GM12878 (cell line): Measurements from ENCODE around the gene CD38. TPM values are rescaled to one million over a fixed set of nuclear protein-coding genes. Genes with fewer than 3 reads are reported as not detected.
A peak's percentile ranks its signal among the peaks of the same experiment; 100 is the strongest.

Experiments used
- ASH2L ChIP-seq: fragments of 300-600, 200-600 bp; sonication (generic); IDR thresholded peaks from 2 replicates; pipeline ENCODE4 v1.6.1; 2017; ENCODE audit warnings: low read depth, mild to moderate bottlenecking, borderline replicate concordance
- EGR1 ChIP-seq, 2 experiments: IDR thresholded peaks; 1 replicate in 1 of 2; 2 replicates in 1 of 2; pipeline ENCODE4 v1.6.1; 2011 to 2012; ENCODE audit warnings: low read depth in 2 of 2, low read length in 2 of 2, borderline replicate concordance in 1 of 2, mild to moderate bottlenecking in 1 of 2, moderate library complexity in 1 of 2
- EZH2 ChIP-seq: IDR thresholded peaks from 2 replicates; pipeline ENCODE4 v1.6.1; 2012; ENCODE audit warnings: low read depth, mild to moderate bottlenecking, control low read depth, inconsistent platforms, low read length, borderline replicate concordance; ENCODE audit not compliant: control insufficient read depth
- FOS ChIP-seq: IDR thresholded peaks from 3 replicates; pipeline ENCODE4 v1.6.1; 2011; ENCODE audit warnings: borderline replicate concordance; ENCODE audit not compliant: insufficient read length; ENCODE audit errors: extremely low read depth
- HCFC1 ChIP-seq: fragments of 150-350 bp; IDR thresholded peaks from 2 replicates; pipeline ENCODE4 v1.6.1; 2014; ENCODE audit warnings: low read length
- MTA3 ChIP-seq: IDR thresholded peaks from 2 replicates; pipeline ENCODE4 v1.6.1; 2012; ENCODE audit warnings: low read length, inconsistent platforms, borderline replicate concordance
- MXI1 ChIP-seq: fragments of 150-350 bp; IDR thresholded peaks from 2 replicates; pipeline ENCODE4 v1.6.1; 2011; ENCODE audit warnings: low read depth, mild to moderate bottlenecking, inconsistent platforms, low read length, improper control_type of control experiment
- PAX8 ChIP-seq: fragments of 450-650 bp; IDR thresholded peaks from 2 replicates; pipeline ENCODE4 v1.6.1; 2017; ENCODE audit warnings: mild to moderate bottlenecking, moderate library complexity
- RAD51 ChIP-seq: fragments of 450-650 bp; IDR thresholded peaks from 2 replicates; pipeline ENCODE4 v1.6.1; 2016; ENCODE audit warnings: moderate library complexity, mild to moderate bottlenecking, inconsistent platforms
- RBBP5 ChIP-seq: fragments of 200-600 bp; sonication (generic); conservative IDR thresholded peaks from 2 replicates; pipeline ENCODE4 v1.6.1; 2016
- RUNX3 ChIP-seq: IDR thresholded peaks from 2 replicates; pipeline ENCODE4 v1.6.1; 2012; ENCODE audit warnings: low read length, inconsistent platforms
- SMARCA5 ChIP-seq: fragments of 450-650 bp; IDR thresholded peaks from 2 replicates; pipeline ENCODE4 v1.6.1; 2017; ENCODE audit warnings: mild to moderate bottlenecking
- TCF12 ChIP-seq: IDR thresholded peaks from 2 replicates; pipeline ENCODE4 v1.6.1; 2011; ENCODE audit warnings: low read depth, mild to moderate bottlenecking, low read length
- TCF3 ChIP-seq: IDR thresholded peaks from 2 replicates; pipeline ENCODE4 v1.6.1; 2012; ENCODE audit warnings: low read depth, mild to moderate bottlenecking, low read length, borderline replicate concordance; ENCODE audit not compliant: insufficient read depth
- ZBED1 ChIP-seq: IDR thresholded peaks from 2 replicates; pipeline ENCODE4 v1.6.1; 2016; ENCODE audit warnings: borderline replicate concordance
- ZZZ3 ChIP-seq: IDR thresholded peaks from 2 replicates; pipeline ENCODE4 v1.6.1; 2011; ENCODE audit warnings: low read depth; ENCODE audit not compliant: control insufficient read depth, insufficient read length
- polyA plus RNA-seq, 11 experiments: library from polyadenylated mRNA; depleted of rRNA in 4 of 11; unstranded in 6 of 11; stranded (reverse) in 5 of 11; fragments of >200 nt; fragmentation: Nextera tagmentation in 4 of 11; fragmentation: Illumina TruSeq in 1 of 11; extraction: Ambion mirVana in 4 of 11; extraction: Trizol in 1 of 11; gene quantifications; 1 replicate in 1 of 11; 2 replicates in 10 of 11; pipeline versions ENCODE4 v1.2.1 to v1.2.3, GENCODE V29; 2011 to 2016; ENCODE audit warnings: inconsistent platforms in 2 of 11, missing spikeins in 2 of 11, low read depth in 1 of 11
- total RNA-seq, 4 experiments: library from RNA; depleted of rRNA in 3 of 4; stranded (reverse); fragments of >200 nt in 3 of 4; fragmentation: Illumina TruSeq in 1 of 4; extraction: Trizol in 1 of 4; gene quantifications; 2 replicates each; pipeline versions ENCODE4 v1.2.1 to v1.2.3, GENCODE V29; 2013 to 2021
- TF ChIP-seq, protein P1 (sequence below): fragments of 450-650 bp; IDR thresholded peaks from 2 replicates; pipeline ENCODE4 v1.6.1; 2016; ENCODE audit warnings: mild to moderate bottlenecking
- TF ChIP-seq, protein P2 (sequence below): fragments of 450-650 bp; IDR thresholded peaks from 2 replicates; pipeline ENCODE4 v1.6.1; 2017; ENCODE audit warnings: antibody characterized with exemption, mild to moderate bottlenecking, moderate library complexity
- TF ChIP-seq, protein P3 (sequence below): fragments of 450-650 bp; IDR thresholded peaks from 2 replicates; pipeline ENCODE4 v1.6.1; 2016; ENCODE audit warnings: mild to moderate bottlenecking, moderate library complexity, borderline replicate concordance
- TF ChIP-seq, protein P4 (sequence below): fragments of 450-650 bp; conservative IDR thresholded peaks from 2 replicates; pipeline ENCODE4 v1.6.1; 2017; ENCODE audit warnings: mild to moderate bottlenecking, moderate library complexity
- TF ChIP-seq, protein P5 (sequence below): IDR thresholded peaks from 2 replicates; pipeline ENCODE4 v1.6.1; 2011; ENCODE audit warnings: low read depth, mild to moderate bottlenecking, low read length, moderate library complexity, borderline replicate concordance; ENCODE audit errors: extremely low read depth

CD38 gene
- total and polyA plus RNA-seq, 10 of the 15 experiments (the other 5 are each of a cell fraction or from before 2014, with no cell fraction given) = 3.5 to 39.8 (median 12.7) TPM

DNA sequence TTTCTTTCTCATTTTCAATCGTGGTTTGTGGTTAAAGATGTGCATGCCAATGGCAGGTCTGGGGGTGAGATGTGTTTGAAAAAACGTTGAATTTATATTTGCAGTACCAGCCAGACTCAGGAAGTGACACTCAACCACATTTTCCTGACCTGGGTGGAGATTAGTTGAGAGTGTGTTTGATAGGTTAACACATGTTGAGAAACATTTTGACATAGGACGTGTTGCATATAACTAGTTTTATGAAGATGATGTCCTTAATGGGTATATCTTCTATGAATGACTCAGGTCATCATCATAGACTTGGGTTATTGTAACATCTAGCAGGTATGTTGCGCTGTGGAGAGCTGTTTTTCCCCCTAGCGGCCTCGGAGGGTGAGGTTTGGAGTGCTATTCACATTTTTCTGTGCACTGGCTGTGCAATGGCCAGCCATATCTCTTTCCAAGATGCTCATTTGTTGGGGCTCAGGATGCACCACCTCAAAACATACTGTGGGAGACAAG is 21.7 kb upstream of the CD38 start (continued):
- TF ChIP-seq, protein P1, sequence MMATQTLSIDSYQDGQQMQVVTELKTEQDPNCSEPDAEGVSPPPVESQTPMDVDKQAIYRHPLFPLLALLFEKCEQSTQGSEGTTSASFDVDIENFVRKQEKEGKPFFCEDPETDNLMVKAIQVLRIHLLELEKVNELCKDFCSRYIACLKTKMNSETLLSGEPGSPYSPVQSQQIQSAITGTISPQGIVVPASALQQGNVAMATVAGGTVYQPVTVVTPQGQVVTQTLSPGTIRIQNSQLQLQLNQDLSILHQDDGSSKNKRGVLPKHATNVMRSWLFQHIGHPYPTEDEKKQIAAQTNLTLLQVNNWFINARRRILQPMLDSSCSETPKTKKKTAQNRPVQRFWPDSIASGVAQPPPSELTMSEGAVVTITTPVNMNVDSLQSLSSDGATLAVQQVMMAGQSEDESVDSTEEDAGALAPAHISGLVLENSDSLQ = no peak
- TF ChIP-seq TCF3 (no peak), MTA3 (no peak), RUNX3 (peak; percentile 88), RBBP5 (no peak), ZBED1 (no peak), ZZZ3 (no peak), EZH2 (no peak), PAX8 (no peak), FOS (no peak), MXI1 (no peak), EGR1 (IDR thresholded peaks at IDR 0.05; ENCODE audit: borderline replicate concordance in 1 of 2, low read depth in 2 of 2, low read length in 2 of 2) (no peak), RAD51 (no peak), HCFC1 (no peak), ASH2L (no peak), TCF12 (no peak), SMARCA5 (no peak)
- TF ChIP-seq, protein P2, sequence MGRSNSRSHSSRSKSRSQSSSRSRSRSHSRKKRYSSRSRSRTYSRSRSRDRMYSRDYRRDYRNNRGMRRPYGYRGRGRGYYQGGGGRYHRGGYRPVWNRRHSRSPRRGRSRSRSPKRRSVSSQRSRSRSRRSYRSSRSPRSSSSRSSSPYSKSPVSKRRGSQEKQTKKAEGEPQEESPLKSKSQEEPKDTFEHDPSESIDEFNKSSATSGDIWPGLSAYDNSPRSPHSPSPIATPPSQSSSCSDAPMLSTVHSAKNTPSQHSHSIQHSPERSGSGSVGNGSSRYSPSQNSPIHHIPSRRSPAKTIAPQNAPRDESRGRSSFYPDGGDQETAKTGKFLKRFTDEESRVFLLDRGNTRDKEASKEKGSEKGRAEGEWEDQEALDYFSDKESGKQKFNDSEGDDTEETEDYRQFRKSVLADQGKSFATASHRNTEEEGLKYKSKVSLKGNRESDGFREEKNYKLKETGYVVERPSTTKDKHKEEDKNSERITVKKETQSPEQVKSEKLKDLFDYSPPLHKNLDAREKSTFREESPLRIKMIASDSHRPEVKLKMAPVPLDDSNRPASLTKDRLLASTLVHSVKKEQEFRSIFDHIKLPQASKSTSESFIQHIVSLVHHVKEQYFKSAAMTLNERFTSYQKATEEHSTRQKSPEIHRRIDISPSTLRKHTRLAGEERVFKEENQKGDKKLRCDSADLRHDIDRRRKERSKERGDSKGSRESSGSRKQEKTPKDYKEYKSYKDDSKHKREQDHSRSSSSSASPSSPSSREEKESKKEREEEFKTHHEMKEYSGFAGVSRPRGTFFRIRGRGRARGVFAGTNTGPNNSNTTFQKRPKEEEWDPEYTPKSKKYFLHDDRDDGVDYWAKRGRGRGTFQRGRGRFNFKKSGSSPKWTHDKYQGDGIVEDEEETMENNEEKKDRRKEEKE = no peak
- TF ChIP-seq, protein P3, sequence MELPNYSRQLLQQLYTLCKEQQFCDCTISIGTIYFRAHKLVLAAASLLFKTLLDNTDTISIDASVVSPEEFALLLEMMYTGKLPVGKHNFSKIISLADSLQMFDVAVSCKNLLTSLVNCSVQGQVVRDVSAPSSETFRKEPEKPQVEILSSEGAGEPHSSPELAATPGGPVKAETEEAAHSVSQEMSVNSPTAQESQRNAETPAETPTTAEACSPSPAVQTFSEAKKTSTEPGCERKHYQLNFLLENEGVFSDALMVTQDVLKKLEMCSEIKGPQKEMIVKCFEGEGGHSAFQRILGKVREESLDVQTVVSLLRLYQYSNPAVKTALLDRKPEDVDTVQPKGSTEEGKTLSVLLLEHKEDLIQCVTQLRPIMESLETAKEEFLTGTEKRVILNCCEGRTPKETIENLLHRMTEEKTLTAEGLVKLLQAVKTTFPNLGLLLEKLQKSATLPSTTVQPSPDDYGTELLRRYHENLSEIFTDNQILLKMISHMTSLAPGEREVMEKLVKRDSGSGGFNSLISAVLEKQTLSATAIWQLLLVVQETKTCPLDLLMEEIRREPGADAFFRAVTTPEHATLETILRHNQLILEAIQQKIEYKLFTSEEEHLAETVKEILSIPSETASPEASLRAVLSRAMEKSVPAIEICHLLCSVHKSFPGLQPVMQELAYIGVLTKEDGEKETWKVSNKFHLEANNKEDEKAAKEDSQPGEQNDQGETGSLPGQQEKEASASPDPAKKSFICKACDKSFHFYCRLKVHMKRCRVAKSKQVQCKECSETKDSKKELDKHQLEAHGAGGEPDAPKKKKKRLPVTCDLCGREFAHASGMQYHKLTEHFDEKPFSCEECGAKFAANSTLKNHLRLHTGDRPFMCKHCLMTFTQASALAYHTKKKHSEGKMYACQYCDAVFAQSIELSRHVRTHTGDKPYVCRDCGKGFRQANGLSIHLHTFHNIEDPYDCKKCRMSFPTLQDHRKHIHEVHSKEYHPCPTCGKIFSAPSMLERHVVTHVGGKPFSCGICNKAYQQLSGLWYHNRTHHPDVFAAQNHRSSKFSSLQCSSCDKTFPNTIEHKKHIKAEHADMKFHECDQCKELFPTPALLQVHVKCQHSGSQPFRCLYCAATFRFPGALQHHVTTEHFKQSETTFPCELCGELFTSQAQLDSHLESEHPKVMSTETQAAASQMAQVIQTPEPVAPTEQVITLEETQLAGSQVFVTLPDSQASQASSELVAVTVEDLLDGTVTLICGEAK = no peak
- TF ChIP-seq, protein P4, sequence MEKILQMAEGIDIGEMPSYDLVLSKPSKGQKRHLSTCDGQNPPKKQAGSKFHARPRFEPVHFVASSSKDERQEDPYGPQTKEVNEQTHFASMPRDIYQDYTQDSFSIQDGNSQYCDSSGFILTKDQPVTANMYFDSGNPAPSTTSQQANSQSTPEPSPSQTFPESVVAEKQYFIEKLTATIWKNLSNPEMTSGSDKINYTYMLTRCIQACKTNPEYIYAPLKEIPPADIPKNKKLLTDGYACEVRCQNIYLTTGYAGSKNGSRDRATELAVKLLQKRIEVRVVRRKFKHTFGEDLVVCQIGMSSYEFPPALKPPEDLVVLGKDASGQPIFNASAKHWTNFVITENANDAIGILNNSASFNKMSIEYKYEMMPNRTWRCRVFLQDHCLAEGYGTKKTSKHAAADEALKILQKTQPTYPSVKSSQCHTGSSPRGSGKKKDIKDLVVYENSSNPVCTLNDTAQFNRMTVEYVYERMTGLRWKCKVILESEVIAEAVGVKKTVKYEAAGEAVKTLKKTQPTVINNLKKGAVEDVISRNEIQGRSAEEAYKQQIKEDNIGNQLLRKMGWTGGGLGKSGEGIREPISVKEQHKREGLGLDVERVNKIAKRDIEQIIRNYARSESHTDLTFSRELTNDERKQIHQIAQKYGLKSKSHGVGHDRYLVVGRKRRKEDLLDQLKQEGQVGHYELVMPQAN = no peak
- TF ChIP-seq, protein P5, sequence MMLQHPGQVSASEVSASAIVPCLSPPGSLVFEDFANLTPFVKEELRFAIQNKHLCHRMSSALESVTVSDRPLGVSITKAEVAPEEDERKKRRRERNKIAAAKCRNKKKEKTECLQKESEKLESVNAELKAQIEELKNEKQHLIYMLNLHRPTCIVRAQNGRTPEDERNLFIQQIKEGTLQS = no peak
